HCT116 (cell line): Measurements from ENCODE around the gene RCC1. TPM values are rescaled to one million over a fixed set of nuclear protein-coding genes. Genes with fewer than 3 reads are reported as not detected.
A peak's percentile ranks its signal among the peaks of the same experiment; 100 is the strongest.

ENCODE experiments used
- ATAC-seq: fragments of 200-7000 bp; cut with Tn5 transposase; 2 replicates; pipeline ENCODE4 v1.9.1; 2020; ENCODE audit warnings: mild to moderate bottlenecking, moderate library complexity
- BruUV-seq: library from RNA; stranded (reverse); fragments of 400-500 nt; replicated peaks from 2 replicates; lab custom pipeline; 2021; lab: Mats Ljungman, UMichigan
- CTCF ChIA-PET: fragments of 300-600 bp; sonication (Branson Sonifier 250); formaldehyde crosslinking; loops from one replicate; lab custom pipeline; 2021; ENCODE audit warnings: antibody characterized with exemption; lab: Charles Lee
- POLR2A ChIA-PET: fragments of 300-600, 350-600 bp; sonication (Branson Sonifier 250); formaldehyde crosslinking; loops from one replicate; lab custom pipeline; 2021; ENCODE audit warnings: antibody characterized with exemption; lab: Charles Lee
- RAD21 ChIA-PET, 2 experiments: fragments of 300-600 bp; sonication (Branson Sonifier 250); formaldehyde crosslinking; loops; one replicate each; lab custom pipeline; 2023; ENCODE audit warnings: low total read pairs in 2 of 2; ENCODE audit not compliant: uncharacterized antibody in 2 of 2, unreplicated experiment in 2 of 2, low non-redundant PET in 1 of 2; lab: Charles Lee
- DNase-seq: peaks from one replicate; pipeline ENCODE4 v3.0.0-alpha.2; 2010; ENCODE audit warnings: low read depth, low spot score
- H2AFZ ChIP-seq: fragments of 200-600 bp; shearing (Covaris generic), sonication (generic); 2 replicates; pipeline ENCODE4 v1.6.1; 2017; ENCODE audit warnings: low read depth, mixed run types, mixed read lengths, antibody characterized with exemption, low read length; ENCODE audit not compliant: poor library complexity, severe bottlenecking
- H3K27ac ChIP-seq: 2 replicates; pipeline ENCODE4 v1.5.1; 2012; ENCODE audit warnings: low read depth, low read length
- H3K27me3 ChIP-seq: fragments of 200-600 bp; sonication (generic); 2 replicates; pipeline ENCODE4 v1.6.1; 2016; ENCODE audit warnings: mixed run types, low read length, mixed read lengths; ENCODE audit not compliant: insufficient read depth
- H3K36me3 ChIP-seq, 2 experiments: fragments of 200-500 bp in 1 of 2; fragments of 200-600 bp in 1 of 2; sonication (Bioruptor generic) in 1 of 2; sonication (generic) in 1 of 2; 2 replicates each; pipeline versions ENCODE4 v1.5.1 to v1.6.1; 2014 to 2016; ENCODE audit warnings: low read length in 2 of 2, inconsistent platforms in 1 of 2, mixed read lengths in 1 of 2, mixed run types in 1 of 2; ENCODE audit not compliant: insufficient read depth in 2 of 2, control insufficient read depth in 1 of 2
- H3K4me1 ChIP-seq, 2 experiments: fragments of 200-600 bp in 1 of 2; sonication (generic) in 1 of 2; 2 replicates each; pipeline versions ENCODE4 v1.5.1 to v1.6.1; 2012 to 2017; ENCODE audit warnings: low read length in 2 of 2, inconsistent platforms in 1 of 2, mild to moderate bottlenecking in 1 of 2, mixed read lengths in 1 of 2, mixed run types in 1 of 2, moderate library complexity in 1 of 2; ENCODE audit not compliant: insufficient read depth in 2 of 2, control insufficient read depth in 1 of 2
- H3K4me2 ChIP-seq: fragments of 200-600 bp; sonication (generic); 2 replicates; pipeline ENCODE4 v1.6.1; 2017; ENCODE audit warnings: mixed run types, low read length, mixed read lengths
- H3K4me3 ChIP-seq, 2 experiments: fragments of 200-600 bp in 1 of 2; sonication (generic) in 1 of 2; replicated peaks in 1 of 2; 2 replicates each; pipeline ENCODE4 v1.5.1; 2011 to 2016; ENCODE audit warnings: low read length in 2 of 2, control low read depth in 1 of 2, low read depth in 1 of 2, mild to moderate bottlenecking in 1 of 2, mixed read lengths in 1 of 2, mixed run types in 1 of 2
- H3K79me2 ChIP-seq: fragments of 200-600 bp; sonication (generic); 2 replicates; pipeline ENCODE4 v1.6.1; 2017; ENCODE audit warnings: mild to moderate bottlenecking, mixed run types, low read length, moderate library complexity, mixed read lengths; ENCODE audit not compliant: insufficient read depth
- H3K9ac ChIP-seq: fragments of 200-600 bp; sonication (generic); 2 replicates; pipeline ENCODE4 v1.6.1; 2016; ENCODE audit warnings: low read length, mixed read lengths
- H3K9me2 ChIP-seq: fragments of 200-600 bp; sonication (generic), shearing (Covaris generic); 2 replicates; pipeline ENCODE4 v1.6.1; 2017; ENCODE audit warnings: mixed run types, mild to moderate bottlenecking, moderate library complexity; ENCODE audit not compliant: insufficient read depth
- H3K9me3 ChIP-seq, 2 experiments: fragments of 200-500 bp in 1 of 2; fragments of 200-600 bp in 1 of 2; sonication (Bioruptor generic) in 1 of 2; sonication (generic) in 1 of 2; 2 replicates each; pipeline ENCODE4 v1.6.1; 2014 to 2017; ENCODE audit warnings: low read length in 2 of 2, mixed read lengths in 2 of 2, inconsistent platforms in 1 of 2, low read depth in 1 of 2, mild to moderate bottlenecking in 1 of 2, mixed run types in 1 of 2, moderate library complexity in 1 of 2; ENCODE audit not compliant: control insufficient read depth in 1 of 2, insufficient read depth in 1 of 2
- H4K20me1 ChIP-seq: fragments of 200-600 bp; sonication (generic), shearing (Covaris generic); 2 replicates; pipeline ENCODE4 v1.6.1; 2017; ENCODE audit warnings: mixed run types, mild to moderate bottlenecking, moderate library complexity; ENCODE audit not compliant: insufficient read depth
- CTCF ChIP-seq, 3 experiments: fragments of 200-600 bp in 1 of 3; sonication (generic) in 1 of 3; IDR thresholded peaks in 2 of 3; conservative IDR thresholded peaks in 1 of 3; 2 replicates each; pipeline ENCODE4 v1.5.1; 2012 to 2017; ENCODE audit warnings: low read depth in 2 of 3, low read length in 2 of 3, antibody characterized with exemption in 1 of 3, borderline replicate concordance in 1 of 3, control low read depth in 1 of 3, mild to moderate bottlenecking in 1 of 3, mixed read lengths in 1 of 3, mixed run types in 1 of 3, moderate library complexity in 1 of 3; ENCODE audit not compliant: insufficient read depth in 1 of 3
- REST ChIP-seq: IDR thresholded peaks from 2 replicates; pipeline ENCODE4 v1.6.1; 2012; ENCODE audit warnings: low read depth
- SP1 ChIP-seq: IDR thresholded peaks from 2 replicates; pipeline ENCODE4 v1.6.1; 2012; ENCODE audit warnings: low read depth
- ZFX ChIP-seq: fragments of 450-650 bp; IDR thresholded peaks from 2 replicates; pipeline ENCODE4 v1.6.1; 2017
- intact Hi-C: fragments of 100-400 bp; cut with micrococcal nuclease; formaldehyde crosslinking; loops from 2 replicates; pipeline ENCODE4 v1.10.0; 2022
- total RNA-seq: library from RNA; stranded (reverse); gene quantifications from one replicate; pipeline ENCODE4 v1.2.1, GENCODE V29; 2021; ENCODE audit not compliant: unreplicated experiment

The RCC1 gene
- total RNA-seq, 1 experiment from 2014 or later = 124 TPM

- no peak for TF ChIP-seq ZFX
Observed at GRCh38 chr1:28538286-28538685, 32.4 kb downstream of the RCC1 start (continued).

- peak overlapping the region; percentile 47; the same call in 1 of the 2 replicates for H3K27ac ChIP-seq
- H3K4me2 ChIP-seq = no peak overlapping the region; the same call in 1 of the 2 replicates
- ChIA-PET POLR2A (no interaction called here), RAD21 (interaction anchor here in 1 of 2 experiments (0.7 kb wide), 1 partner anchor 42 kb away, joined by 4 read pairs; no protein-coding TSS in a partner anchor), CTCF (interaction anchor here (1.0 kb wide), 1 partner anchor 12 kb away, joined by 3 read pairs; the partner anchor contains the start of gene TRNAU1AP)
- ATAC-seq (peak; percentile 65), DNase-seq (no peak)
- no peaks in the 10 kb centered on the region for H3K9me3 ChIP-seq
- 0 out of 2 replicates have a peak overlapping the region, but pooled peaks have one; percentile 15 for H3K9ac ChIP-seq
- H2AFZ ChIP-seq = no peak overlapping the region
- H3K4me1 ChIP-seq = peaks cover 7 to 16% of the 10 kb centered on the region in 2 experiments; a peak in 3 of 4 replicates
- no peak overlapping the region for H3K4me3 ChIP-seq
- H4K20me1 ChIP-seq = no peaks in the 10 kb centered on the region
- no peaks in the 10 kb centered on the region for H3K27me3 ChIP-seq
- no peaks in the 10 kb centered on the region for H3K79me2 ChIP-seq
- peaks cover 21 to 26% of the 10 kb centered on the region in 2 experiments for H3K36me3 ChIP-seq
- TF ChIP-seq REST = no peak
- TF ChIP-seq SP1 = no peak
- TF ChIP-seq CTCF (IDR thresholded peaks at IDR 0.05 in 2 of 3, conservative IDR thresholded peaks at IDR 0.05 in 1 of 3; ENCODE audit: borderline replicate concordance in 1 of 3, insufficient read depth in 1 of 3, low read depth in 2 of 3, low read length in 2 of 3) = peak in 2 of 3 experiments; percentile 45 to 51; a peak in 4 of 6 replicates
- BruUV-seq = no TSS peak
- H3K9me2 ChIP-seq = no peaks in the 10 kb centered on the region
- intact Hi-C loops = no loop called here
Observed at GRCh38 chr1:28540651-28541050, 34.8 kb downstream of the RCC1 start.
